ENCODE data around the gene PTPRD. TPM values are rescaled to one million over a fixed set of nuclear protein-coding genes. Genes with fewer than 3 reads are reported as not detected.

PTPRD gene
- total and polyA plus RNA-seq, 2 experiments from 2014 or later: 11.5 to 58.0 TPM

DNA sequence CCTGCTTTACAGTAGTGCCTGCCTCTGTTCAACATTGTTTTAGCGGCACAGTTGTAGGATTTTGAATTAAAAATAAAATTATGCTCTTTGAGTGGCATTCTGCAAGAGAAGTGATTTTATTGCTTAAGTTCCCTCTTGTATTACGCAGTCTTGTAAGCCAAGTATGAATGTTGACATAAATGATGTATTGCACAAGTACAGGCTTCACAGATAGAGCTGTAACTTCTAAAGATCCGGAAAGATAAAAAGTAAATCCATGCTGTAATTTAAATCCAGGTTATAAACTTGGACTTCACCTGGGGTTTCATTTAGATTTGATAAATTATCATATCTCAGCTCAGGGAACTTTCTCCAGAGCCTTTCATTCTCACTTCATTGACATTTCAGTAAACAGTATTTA is 1114.7 kb downstream of the PTPRD start:
- H3K79me2 ChIP-seq (replicated peaks; ENCODE audit: insufficient read depth): no peaks in the 10 kb centered on the region
- H3K27ac Mint-ChIP-seq: no peak overlapping the region; the same call in 1 of the 2 replicates
- ATAC-seq (no peak), DNase-seq (ENCODE audit: low spot score) (no peak)
- no peaks in the 10 kb centered on the region for H3F3A ChIP-seq (replicated peaks; ENCODE audit: low read depth)
- no peaks in the 10 kb centered on the region for H3K27me3 ChIP-seq (ENCODE audit: insufficient read depth)
- H3K9me3 Mint-ChIP-seq: peaks cover 21% of the 10 kb centered on the region
- no peak overlapping the region; the same call in 1 of the 2 replicates for H3K27ac ChIP-seq (ENCODE audit: low read depth)
- no peaks in the 10 kb centered on the region for H4K20me1 ChIP-seq (replicated peaks; ENCODE audit: insufficient read depth)
- H3K4me1 ChIP-seq (ENCODE audit: insufficient read depth): no peaks in the 10 kb centered on the region; the same call in 1 of the 2 replicates
- H3K27me3 Mint-ChIP-seq (ENCODE audit: insufficient read depth, low read depth, poor library complexity): peaks cover 2% of the 10 kb centered on the region
- H3K36me3 Mint-ChIP-seq (ENCODE audit: low read depth): peaks cover 19% of the 10 kb centered on the region
- H3K4me3 ChIP-seq: no peak overlapping the region
- TF ChIP-seq EZH2 (IDR thresholded peaks at IDR 0.05; ENCODE audit: low read depth, unreplicated experiment): no peak
- no peak for TF ChIP-seq CREB1 (CRISPR knock-in tag; IDR thresholded peaks at IDR 0.05; ENCODE audit: low read depth)
- TF ChIP-seq, protein P1, sequence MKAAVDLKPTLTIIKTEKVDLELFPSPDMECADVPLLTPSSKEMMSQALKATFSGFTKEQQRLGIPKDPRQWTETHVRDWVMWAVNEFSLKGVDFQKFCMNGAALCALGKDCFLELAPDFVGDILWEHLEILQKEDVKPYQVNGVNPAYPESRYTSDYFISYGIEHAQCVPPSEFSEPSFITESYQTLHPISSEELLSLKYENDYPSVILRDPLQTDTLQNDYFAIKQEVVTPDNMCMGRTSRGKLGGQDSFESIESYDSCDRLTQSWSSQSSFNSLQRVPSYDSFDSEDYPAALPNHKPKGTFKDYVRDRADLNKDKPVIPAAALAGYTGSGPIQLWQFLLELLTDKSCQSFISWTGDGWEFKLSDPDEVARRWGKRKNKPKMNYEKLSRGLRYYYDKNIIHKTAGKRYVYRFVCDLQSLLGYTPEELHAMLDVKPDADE (IDR thresholded peaks at IDR 0.05): no peak
- no peak for TF ChIP-seq JUNB (IDR thresholded peaks at IDR 0.05; ENCODE audit: unreplicated experiment)
- TF ChIP-seq, protein P2, sequence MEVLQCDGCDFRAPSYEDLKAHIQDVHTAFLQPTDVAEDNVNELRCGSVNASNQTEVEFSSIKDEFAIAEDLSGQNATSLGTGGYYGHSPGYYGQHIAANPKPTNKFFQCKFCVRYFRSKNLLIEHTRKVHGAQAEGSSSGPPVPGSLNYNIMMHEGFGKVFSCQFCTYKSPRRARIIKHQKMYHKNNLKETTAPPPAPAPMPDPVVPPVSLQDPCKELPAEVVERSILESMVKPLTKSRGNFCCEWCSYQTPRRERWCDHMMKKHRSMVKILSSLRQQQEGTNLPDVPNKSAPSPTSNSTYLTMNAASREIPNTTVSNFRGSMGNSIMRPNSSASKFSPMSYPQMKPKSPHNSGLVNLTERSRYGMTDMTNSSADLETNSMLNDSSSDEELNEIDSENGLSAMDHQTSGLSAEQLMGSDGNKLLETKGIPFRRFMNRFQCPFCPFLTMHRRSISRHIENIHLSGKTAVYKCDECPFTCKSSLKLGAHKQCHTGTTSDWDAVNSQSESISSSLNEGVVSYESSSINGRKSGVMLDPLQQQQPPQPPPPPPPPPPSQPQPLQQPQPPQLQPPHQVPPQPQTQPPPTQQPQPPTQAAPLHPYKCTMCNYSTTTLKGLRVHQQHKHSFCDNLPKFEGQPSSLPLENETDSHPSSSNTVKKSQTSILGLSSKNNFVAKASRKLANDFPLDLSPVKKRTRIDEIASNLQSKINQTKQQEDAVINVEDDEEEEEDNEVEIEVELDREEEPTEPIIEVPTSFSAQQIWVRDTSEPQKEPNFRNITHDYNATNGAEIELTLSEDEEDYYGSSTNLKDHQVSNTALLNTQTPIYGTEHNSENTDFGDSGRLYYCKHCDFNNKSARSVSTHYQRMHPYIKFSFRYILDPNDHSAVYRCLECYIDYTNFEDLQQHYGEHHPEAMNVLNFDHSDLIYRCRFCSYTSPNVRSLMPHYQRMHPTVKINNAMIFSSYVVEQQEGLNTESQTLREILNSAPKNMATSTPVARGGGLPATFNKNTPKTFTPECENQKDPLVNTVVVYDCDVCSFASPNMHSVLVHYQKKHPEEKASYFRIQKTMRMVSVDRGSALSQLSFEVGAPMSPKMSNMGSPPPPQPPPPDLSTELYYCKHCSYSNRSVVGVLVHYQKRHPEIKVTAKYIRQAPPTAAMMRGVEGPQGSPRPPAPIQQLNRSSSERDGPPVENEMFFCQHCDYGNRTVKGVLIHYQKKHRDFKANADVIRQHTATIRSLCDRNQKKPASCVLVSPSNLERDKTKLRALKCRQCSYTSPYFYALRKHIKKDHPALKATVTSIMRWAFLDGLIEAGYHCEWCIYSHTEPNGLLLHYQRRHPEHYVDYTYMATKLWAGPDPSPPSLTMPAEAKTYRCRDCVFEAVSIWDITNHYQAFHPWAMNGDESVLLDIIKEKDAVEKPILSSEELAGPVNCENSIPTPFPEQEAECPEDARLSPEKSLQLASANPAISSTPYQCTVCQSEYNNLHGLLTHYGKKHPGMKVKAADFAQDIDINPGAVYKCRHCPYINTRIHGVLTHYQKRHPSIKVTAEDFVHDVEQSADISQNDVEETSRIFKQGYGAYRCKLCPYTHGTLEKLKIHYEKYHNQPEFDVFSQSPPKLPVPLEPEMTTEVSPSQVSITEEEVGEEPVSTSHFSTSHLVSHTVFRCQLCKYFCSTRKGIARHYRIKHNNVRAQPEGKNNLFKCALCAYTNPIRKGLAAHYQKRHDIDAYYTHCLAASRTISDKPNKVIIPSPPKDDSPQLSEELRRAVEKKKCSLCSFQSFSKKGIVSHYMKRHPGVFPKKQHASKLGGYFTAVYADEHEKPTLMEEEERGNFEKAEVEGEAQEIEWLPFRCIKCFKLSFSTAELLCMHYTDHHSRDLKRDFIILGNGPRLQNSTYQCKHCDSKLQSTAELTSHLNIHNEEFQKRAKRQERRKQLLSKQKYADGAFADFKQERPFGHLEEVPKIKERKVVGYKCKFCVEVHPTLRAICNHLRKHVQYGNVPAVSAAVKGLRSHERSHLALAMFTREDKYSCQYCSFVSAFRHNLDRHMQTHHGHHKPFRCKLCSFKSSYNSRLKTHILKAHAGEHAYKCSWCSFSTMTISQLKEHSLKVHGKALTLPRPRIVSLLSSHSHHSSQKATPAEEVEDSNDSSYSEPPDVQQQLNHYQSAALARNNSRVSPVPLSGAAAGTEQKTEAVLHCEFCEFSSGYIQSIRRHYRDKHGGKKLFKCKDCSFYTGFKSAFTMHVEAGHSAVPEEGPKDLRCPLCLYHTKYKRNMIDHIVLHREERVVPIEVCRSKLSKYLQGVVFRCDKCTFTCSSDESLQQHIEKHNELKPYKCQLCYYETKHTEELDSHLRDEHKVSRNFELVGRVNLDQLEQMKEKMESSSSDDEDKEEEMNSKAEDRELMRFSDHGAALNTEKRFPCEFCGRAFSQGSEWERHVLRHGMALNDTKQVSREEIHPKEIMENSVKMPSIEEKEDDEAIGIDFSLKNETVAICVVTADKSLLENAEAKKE (CRISPR knock-in tag; IDR thresholded peaks at IDR 0.05): no peak
- no peak for TF ChIP-seq NANOG (IDR thresholded peaks at IDR 0.05; ENCODE audit: borderline replicate concordance)
- no peak for TF ChIP-seq POLR2AphosphoS5 (IDR thresholded peaks at IDR 0.05; ENCODE audit: low read depth)
- TF ChIP-seq ZNF331 (CRISPR knock-in tag; IDR thresholded peaks at IDR 0.05; ENCODE audit: low read depth): no peak
- TF ChIP-seq EZH2phosphoT487 (IDR thresholded peaks at IDR 0.05; ENCODE audit: unreplicated experiment): no peak
- H3K36me3 ChIP-seq (ENCODE audit: insufficient read depth): no peaks in the 10 kb centered on the region
- H3K4me1 Mint-ChIP-seq: peaks cover 2% of the 10 kb centered on the region; the same call in 2 of the 3 replicates
- H2AFZ ChIP-seq: no peak overlapping the region; the same call in 1 of the 2 replicates
- no peak overlapping the region for H3K4me2 ChIP-seq
- no peak overlapping the region for H3K4me3 Mint-ChIP-seq
- no peaks in the 10 kb centered on the region for H3K9me2 ChIP-seq (ENCODE audit: insufficient read depth)
